ENCODE measurements around the gene USPL1. TPM values are rescaled to one million over a fixed set of nuclear protein-coding genes. Genes with fewer than 3 reads are reported as not detected.

USPL1 gene
- total and polyA plus RNA-seq, 2 of the 13 experiments (the other 11 are each of a cell fraction or from before 2014, with no cell fraction given) = 13.7 to 15.9 TPM

DNA sequence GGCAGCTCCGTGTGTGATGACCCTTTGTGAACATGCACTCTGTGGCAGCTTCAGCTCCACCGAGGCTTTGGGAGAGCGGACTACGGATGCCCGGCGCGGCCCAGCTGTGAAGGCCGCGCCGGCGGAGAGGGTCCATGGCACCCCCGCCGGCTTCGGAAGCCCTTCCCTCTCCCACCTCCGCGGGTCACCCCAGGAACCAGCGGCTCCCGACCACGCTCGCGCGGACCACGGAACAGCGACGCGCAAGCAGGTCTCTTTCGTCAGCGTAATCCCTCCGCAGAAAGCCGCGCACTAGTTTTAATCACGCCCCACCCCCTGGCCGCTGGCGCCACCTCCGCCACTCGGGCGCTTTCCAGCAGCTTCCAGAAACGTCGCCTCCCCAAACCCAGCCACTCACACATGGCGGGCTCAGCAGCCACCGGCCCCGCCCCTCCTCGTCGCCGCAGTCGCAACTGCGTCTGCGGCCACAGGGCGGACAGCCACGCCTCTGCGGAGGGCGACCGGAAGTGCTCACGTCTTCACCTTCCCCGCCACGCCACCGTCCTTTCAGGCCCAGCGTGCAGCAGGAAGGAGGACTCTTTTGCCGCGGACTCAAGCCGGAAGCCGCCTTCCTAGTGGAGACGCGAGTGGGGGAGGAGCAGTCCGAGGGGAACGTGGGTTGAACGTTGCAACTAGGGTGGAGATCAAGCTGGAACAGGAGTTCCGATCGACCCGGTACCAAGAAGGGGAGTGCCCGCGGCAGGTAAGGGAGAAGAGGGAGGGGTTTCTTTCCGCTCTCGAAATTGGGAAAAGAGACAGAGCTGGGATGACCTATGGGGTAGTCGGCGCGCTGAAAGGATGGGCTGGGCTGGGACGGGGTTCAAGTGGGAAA, at the start of gene USPL1 (continued):
- TF ChIP-seq ZNF547 (CRISPR knock-in tag; IDR thresholded peaks at IDR 0.05) (peak; percentile 93), GTF2F1 (IDR thresholded peaks at IDR 0.05; ENCODE audit: low read length) (no peak; the same call in 1 of the 2 replicates), XBP1 (CRISPR knock-in tag; IDR thresholded peaks at IDR 0.05) (no peak), TBL1XR1 (IDR thresholded peaks at IDR 0.05; ENCODE audit: borderline replicate concordance, low read length, partially characterized antibody) (peak; percentile 30), GATAD2A (CRISPR knock-in tag; IDR thresholded peaks at IDR 0.05) (peak; percentile 93), ZNF773 (CRISPR knock-in tag; IDR thresholded peaks at IDR 0.05; ENCODE audit: borderline replicate concordance) (peak; percentile 76; the same call in 1 of the 2 replicates), ZNF234 (CRISPR knock-in tag; conservative IDR thresholded peaks at IDR 0.05) (peak; percentile 98), ZSCAN9 (CRISPR knock-in tag; IDR thresholded peaks at IDR 0.05; ENCODE audit: borderline replicate concordance) (peak; percentile 92), PCBP2 (optimal IDR thresholded peaks at IDR 0.05; ENCODE audit: low read depth, low read length, poor library complexity, severe bottlenecking) (no peak), ZNF546 (CRISPR knock-in tag; conservative IDR thresholded peaks at IDR 0.05) (peak; percentile 96), SMARCC2 (IDR thresholded peaks at IDR 0.05) (no peak), ZNF337 (CRISPR knock-in tag; IDR thresholded peaks at IDR 0.05; ENCODE audit: borderline replicate concordance, low read depth) (peak; percentile 97)
- TF ChIP-seq, protein P1, sequence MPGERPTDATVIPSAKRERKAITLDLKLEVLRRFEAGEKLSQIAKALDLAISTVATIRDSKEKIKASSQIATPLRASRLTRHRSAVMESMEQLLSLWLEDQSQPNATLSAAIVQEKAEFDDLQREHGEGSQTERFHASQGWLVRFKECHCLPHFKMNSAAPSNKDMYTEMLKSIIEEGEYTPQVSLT (CRISPR knock-in tag; IDR thresholded peaks at IDR 0.05; ENCODE audit: borderline replicate concordance, low read depth) = no peak; the same call in 1 of the 2 replicates
- TF ChIP-seq, protein P2, sequence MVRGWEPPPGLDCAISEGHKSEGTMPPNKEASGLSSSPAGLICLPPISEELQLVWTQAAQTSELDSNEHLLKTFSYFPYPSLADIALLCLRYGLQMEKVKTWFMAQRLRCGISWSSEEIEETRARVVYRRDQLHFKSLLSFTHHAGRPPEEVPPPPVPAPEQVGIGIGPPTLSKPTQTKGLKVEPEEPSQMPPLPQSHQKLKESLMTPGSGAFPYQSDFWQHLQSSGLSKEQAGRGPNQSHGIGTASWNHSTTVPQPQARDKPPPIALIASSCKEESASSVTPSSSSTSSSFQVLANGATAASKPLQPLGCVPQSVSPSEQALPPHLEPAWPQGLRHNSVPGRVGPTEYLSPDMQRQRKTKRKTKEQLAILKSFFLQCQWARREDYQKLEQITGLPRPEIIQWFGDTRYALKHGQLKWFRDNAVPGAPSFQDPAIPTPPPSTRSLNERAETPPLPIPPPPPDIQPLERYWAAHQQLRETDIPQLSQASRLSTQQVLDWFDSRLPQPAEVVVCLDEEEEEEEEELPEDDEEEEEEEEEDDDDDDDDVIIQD (CRISPR knock-in tag; IDR thresholded peaks at IDR 0.05; ENCODE audit: low read depth) = peak; percentile 92
- TF ChIP-seq, protein P3, sequence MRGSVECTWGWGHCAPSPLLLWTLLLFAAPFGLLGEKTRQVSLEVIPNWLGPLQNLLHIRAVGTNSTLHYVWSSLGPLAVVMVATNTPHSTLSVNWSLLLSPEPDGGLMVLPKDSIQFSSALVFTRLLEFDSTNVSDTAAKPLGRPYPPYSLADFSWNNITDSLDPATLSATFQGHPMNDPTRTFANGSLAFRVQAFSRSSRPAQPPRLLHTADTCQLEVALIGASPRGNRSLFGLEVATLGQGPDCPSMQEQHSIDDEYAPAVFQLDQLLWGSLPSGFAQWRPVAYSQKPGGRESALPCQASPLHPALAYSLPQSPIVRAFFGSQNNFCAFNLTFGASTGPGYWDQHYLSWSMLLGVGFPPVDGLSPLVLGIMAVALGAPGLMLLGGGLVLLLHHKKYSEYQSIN (CRISPR knock-in tag; IDR thresholded peaks at IDR 0.05; ENCODE audit: borderline replicate concordance) = 0 out of 2 replicates have a peak, but pooled peaks have one; percentile 23
- TF ChIP-seq, protein P4, sequence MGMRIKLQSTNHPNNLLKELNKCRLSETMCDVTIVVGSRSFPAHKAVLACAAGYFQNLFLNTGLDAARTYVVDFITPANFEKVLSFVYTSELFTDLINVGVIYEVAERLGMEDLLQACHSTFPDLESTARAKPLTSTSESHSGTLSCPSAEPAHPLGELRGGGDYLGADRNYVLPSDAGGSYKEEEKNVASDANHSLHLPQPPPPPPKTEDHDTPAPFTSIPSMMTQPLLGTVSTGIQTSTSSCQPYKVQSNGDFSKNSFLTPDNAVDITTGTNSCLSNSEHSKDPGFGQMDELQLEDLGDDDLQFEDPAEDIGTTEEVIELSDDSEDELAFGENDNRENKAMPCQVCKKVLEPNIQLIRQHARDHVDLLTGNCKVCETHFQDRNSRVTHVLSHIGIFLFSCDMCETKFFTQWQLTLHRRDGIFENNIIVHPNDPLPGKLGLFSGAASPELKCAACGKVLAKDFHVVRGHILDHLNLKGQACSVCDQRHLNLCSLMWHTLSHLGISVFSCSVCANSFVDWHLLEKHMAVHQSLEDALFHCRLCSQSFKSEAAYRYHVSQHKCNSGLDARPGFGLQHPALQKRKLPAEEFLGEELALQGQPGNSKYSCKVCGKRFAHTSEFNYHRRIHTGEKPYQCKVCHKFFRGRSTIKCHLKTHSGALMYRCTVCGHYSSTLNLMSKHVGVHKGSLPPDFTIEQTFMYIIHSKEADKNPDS (CRISPR knock-in tag; IDR thresholded peaks at IDR 0.05) = peak; percentile 42; the same call in 1 of the 2 replicates
- TF ChIP-seq, protein P5, sequence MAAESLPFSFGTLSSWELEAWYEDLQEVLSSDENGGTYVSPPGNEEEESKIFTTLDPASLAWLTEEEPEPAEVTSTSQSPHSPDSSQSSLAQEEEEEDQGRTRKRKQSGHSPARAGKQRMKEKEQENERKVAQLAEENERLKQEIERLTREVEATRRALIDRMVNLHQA (CRISPR knock-in tag; IDR thresholded peaks at IDR 0.05) = no peak
- TF ChIP-seq, protein P6, sequence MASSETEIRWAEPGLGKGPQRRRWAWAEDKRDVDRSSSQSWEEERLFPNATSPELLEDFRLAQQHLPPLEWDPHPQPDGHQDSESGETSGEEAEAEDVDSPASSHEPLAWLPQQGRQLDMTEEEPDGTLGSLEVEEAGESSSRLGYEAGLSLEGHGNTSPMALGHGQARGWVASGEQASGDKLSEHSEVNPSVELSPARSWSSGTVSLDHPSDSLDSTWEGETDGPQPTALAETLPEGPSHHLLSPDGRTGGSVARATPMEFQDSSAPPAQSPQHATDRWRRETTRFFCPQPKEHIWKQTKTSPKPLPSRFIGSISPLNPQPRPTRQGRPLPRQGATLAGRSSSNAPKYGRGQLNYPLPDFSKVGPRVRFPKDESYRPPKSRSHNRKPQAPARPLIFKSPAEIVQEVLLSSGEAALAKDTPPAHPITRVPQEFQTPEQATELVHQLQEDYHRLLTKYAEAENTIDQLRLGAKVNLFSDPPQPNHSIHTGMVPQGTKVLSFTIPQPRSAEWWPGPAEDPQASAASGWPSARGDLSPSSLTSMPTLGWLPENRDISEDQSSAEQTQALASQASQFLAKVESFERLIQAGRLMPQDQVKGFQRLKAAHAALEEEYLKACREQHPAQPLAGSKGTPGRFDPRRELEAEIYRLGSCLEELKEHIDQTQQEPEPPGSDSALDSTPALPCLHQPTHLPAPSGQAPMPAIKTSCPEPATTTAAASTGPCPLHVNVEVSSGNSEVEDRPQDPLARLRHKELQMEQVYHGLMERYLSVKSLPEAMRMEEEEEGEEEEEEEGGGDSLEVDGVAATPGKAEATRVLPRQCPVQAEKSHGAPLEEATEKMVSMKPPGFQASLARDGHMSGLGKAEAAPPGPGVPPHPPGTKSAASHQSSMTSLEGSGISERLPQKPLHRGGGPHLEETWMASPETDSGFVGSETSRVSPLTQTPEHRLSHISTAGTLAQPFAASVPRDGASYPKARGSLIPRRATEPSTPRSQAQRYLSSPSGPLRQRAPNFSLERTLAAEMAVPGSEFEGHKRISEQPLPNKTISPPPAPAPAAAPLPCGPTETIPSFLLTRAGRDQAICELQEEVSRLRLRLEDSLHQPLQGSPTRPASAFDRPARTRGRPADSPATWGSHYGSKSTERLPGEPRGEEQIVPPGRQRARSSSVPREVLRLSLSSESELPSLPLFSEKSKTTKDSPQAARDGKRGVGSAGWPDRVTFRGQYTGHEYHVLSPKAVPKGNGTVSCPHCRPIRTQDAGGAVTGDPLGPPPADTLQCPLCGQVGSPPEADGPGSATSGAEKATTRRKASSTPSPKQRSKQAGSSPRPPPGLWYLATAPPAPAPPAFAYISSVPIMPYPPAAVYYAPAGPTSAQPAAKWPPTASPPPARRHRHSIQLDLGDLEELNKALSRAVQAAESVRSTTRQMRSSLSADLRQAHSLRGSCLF (CRISPR knock-in tag; IDR thresholded peaks at IDR 0.05; ENCODE audit: borderline replicate concordance) = peak; percentile 69; the same call in 1 of the 2 replicates
